ENCODE data around the gene RASSF7. TPM values are rescaled to one million over a fixed set of nuclear protein-coding genes. Genes with fewer than 3 reads are reported as not detected.

Gene RASSF7
- total RNA-seq, 2 donors from 2014 or later = 49.5 to 134 TPM

DNA sequence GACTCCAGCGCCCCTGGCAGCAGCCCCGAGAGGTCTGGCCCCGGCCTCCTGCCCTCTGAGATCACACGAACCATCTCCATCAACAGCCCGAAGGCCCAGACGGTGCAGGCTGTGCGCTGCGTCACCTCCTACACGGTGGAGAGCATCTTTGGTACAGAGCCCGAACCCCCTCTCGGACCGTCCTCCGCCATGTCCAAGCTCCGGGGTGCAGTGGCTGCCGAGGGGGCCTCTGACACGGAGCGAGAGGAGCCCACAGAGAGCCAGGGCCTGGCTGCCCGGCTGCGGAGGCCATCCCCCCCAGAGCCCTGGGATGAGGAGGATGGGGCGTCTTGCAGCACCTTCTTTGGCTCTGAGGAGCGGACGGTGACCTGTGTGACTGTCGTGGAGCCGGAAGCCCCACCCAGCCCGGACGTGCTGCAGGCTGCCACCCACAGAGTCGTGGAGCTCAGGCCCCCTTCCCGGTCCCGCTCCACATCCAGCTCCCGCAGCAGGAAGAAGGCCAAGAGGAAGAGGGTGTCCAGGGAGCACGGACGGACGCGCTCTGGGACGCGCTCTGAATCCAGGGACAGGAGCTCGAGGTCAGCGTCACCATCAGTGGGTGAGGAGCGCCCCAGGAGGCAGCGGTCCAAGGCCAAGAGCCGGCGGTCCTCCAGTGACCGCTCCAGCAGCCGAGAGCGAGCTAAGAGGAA, 47.3 kb downstream of the RASSF7 start:
- Histone ChIP-seq H3K27me3 (no peaks in the 10 kb centered on the region), H3K27ac (no peak overlapping the region), H3K36me3 (replicated peaks in 1 of 2; ENCODE audit: insufficient read depth in 1 of 2, low read depth in 2 of 2) (peaks cover 30 to 63% of the 10 kb centered on the region in 2 donors), H3K4me3 (no peak overlapping the region), H3K9me3 (no peaks in the 10 kb centered on the region), H3K4me1 (no peaks in the 10 kb centered on the region)
- TF ChIP-seq, protein P1, sequence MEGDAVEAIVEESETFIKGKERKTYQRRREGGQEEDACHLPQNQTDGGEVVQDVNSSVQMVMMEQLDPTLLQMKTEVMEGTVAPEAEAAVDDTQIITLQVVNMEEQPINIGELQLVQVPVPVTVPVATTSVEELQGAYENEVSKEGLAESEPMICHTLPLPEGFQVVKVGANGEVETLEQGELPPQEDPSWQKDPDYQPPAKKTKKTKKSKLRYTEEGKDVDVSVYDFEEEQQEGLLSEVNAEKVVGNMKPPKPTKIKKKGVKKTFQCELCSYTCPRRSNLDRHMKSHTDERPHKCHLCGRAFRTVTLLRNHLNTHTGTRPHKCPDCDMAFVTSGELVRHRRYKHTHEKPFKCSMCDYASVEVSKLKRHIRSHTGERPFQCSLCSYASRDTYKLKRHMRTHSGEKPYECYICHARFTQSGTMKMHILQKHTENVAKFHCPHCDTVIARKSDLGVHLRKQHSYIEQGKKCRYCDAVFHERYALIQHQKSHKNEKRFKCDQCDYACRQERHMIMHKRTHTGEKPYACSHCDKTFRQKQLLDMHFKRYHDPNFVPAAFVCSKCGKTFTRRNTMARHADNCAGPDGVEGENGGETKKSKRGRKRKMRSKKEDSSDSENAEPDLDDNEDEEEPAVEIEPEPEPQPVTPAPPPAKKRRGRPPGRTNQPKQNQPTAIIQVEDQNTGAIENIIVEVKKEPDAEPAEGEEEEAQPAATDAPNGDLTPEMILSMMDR (IDR thresholded peaks at IDR 0.05) = no peak
- no peak for TF ChIP-seq POLR2A (IDR thresholded peaks at IDR 0.05)
- DNase-seq = no peak
- WGBS, 2 donors = 86 to 89% methylated on average over 5 to 42 of the region's 45 CpGs
- ATAC-seq = no peak
- intact Hi-C loops (cut with DNase I) = no loop called here

DNA sequence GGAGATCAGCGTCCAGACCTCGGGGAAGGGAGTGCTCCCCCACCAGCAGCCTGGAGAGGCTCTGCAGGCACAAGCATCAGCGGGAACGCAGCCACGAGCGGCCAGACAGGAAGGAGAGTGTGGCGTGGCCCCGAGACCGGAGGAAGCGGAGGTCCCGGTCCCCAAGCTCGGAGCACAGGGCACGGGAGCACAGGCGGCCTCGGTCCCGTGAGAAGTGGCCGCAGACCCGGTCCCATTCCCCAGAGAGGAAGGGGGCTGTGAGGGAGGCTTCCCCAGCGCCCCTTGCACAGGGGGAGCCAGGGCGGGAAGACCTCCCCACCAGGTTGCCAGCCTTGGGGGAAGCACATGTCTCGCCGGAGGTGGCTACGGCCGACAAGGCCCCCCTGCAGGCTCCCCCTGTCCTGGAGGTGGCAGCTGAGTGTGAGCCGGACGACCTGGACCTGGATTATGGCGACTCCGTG, 48.1 kb downstream of the RASSF7 start:
- no peak for ATAC-seq
- Histone ChIP-seq H3K4me1 (no peaks in the 10 kb centered on the region), H3K27ac (no peak overlapping the region), H3K36me3 (replicated peaks in 1 of 2; ENCODE audit: insufficient read depth in 1 of 2, low read depth in 2 of 2) (peaks cover 30 to 61% of the 10 kb centered on the region in 2 donors), H3K9me3 (no peaks in the 10 kb centered on the region), H3K4me3 (no peak overlapping the region), H3K27me3 (no peaks in the 10 kb centered on the region)
- TF ChIP-seq, protein P1 (IDR thresholded peaks at IDR 0.05) = no peak
- TF ChIP-seq POLR2A (IDR thresholded peaks at IDR 0.05) = no peak
- WGBS, 2 donors = 85 to 95% methylated on average over 25 to 27 of the region's 28 CpGs
- intact Hi-C loops (cut with DNase I) = no loop called here
- no peak for DNase-seq

DNA sequence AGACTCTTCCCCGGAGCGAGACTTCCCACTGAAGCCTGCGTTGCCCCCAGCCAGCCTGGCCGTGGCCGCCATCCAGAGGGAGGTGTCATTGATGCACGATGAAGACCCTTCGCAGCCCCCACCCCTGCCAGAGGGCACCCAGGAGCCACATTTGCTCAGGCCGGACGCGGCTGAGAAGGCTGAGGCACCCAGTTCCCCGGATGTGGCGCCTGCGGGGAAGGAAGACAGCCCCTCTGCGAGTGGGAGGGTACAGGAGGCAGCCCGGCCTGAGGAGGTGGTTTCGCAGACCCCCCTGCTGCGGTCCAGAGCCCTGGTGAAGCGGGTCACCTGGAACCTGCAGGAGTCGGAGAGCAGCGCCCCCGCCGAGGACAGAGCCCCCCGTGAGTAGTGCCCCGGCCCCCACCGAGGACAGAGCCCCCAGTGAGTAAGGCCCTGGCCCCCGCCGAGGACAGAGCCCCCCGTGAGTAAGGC, 48.6 kb downstream of the RASSF7 start:
- intact Hi-C loops (cut with DNase I) = no loop called here
- peaks cover 30 to 56% of the 10 kb centered on the region in 2 donors for H3K36me3 ChIP-seq (replicated peaks in 1 of 2; ENCODE audit: insufficient read depth in 1 of 2, low read depth in 2 of 2)
- H3K9me3 ChIP-seq = no peaks in the 10 kb centered on the region
- TF ChIP-seq, protein P1 (IDR thresholded peaks at IDR 0.05) = no peak
- no peak for TF ChIP-seq POLR2A (IDR thresholded peaks at IDR 0.05)
- DNase-seq (no peak), ATAC-seq (no peak)
- WGBS, 2 donors = 94 to 97% methylated on average over 14 to 28 of the region's 28 CpGs
- H3K4me1 ChIP-seq = peaks cover 5% of the 10 kb centered on the region
- H3K27ac ChIP-seq = no peak overlapping the region
- H3K27me3 ChIP-seq = no peaks in the 10 kb centered on the region
- no peak overlapping the region for H3K4me3 ChIP-seq

DNA sequence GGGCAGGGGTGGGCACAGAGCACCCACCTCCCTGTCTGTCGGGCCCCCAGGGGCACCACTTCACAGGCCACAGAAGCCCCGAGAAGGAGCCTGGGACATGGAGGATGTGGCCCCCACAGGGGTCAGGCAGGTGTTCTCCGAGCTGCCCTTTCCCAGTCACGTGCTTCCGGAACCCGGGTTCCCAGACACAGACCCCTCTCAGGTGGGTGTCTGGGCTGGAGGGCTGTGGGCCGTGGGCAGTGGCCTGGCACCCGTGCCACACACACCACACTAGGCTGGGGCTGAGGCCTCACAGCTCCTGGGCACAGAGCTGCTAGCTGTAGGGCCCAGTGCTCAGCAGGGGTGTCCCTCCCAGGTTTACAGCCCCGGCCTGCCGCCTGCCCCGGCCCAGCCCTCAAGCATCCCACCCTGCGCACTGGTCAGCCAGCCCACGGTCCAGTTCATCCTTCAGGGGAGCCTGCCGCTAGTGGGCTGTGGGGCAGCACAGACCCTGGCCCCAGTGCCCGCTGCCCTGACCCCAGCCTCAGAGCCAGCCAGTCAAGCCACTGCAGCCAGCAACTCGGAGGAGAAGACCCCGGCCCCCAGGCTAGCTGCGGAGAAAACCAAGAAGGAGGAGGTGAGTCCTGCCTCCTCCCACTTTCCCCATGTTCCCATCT, 49.5 kb downstream of the RASSF7 start:
- DNase-seq (no peak), ATAC-seq (no peak)
- WGBS, 2 donors = 94% methylated on average over 15 of the region's 18 CpGs; no CpG with 5 or more reads in 1 of the 2 donors
- intact Hi-C loops (cut with DNase I) = no loop called here
- Histone ChIP-seq H3K27ac (no peak overlapping the region), H3K4me1 (peaks cover 13% of the 10 kb centered on the region), H3K9me3 (no peaks in the 10 kb centered on the region), H3K4me3 (no peak overlapping the region), H3K27me3 (no peaks in the 10 kb centered on the region), H3K36me3 (replicated peaks in 1 of 2; ENCODE audit: insufficient read depth in 1 of 2, low read depth in 2 of 2) (peaks cover 27 to 48% of the 10 kb centered on the region in 2 donors)
- TF ChIP-seq, protein P1 (IDR thresholded peaks at IDR 0.05) = no peak
- no peak for TF ChIP-seq POLR2A (IDR thresholded peaks at IDR 0.05)
